ENCODE measurements around the gene ZDHHC5.
"Not testable (repeated sequence)": the region's sequence is repeated elsewhere in the genome, so short reads cannot be mapped to it uniquely, and the experiment has no call there.

The ZDHHC5 gene

GRCh38 chr11:57667117-57667735, 688 bp upstream of the ZDHHC5 start:
- DNase-seq: peak; percentile 100

- no peak for DNase-seq
These were observed 494 bp downstream of the ZDHHC5 start for GRCh38 chr11:57668434-57668782.

GRCh38 chr11:57674251-57674650, 6.3 kb downstream of the ZDHHC5 start:
- DNase-seq: no peak

- no peak for DNase-seq
These were observed 7.4 kb downstream of the ZDHHC5 start for GRCh38 chr11:57675176-57675941.

- DNase-seq: no peak
These were observed 11.5 kb downstream of the ZDHHC5 start for GRCh38 chr11:57679396-57679795.

- no peak for DNase-seq
These were observed 12.6 kb downstream of the ZDHHC5 start for GRCh38 chr11:57680552-57680874.

GRCh38 chr11:57681168-57681567, 13.3 kb downstream of the ZDHHC5 start:
- no peak for DNase-seq

- not testable (repeated sequence) for DNase-seq
These were observed 22.6 kb downstream of the ZDHHC5 start for GRCh38 chr11:57690474-57690873.

- no peak for DNase-seq
These were observed 31.0 kb downstream of the ZDHHC5 start for GRCh38 chr11:57698843-57699365.

- no peak for DNase-seq
These were observed 31.9 kb downstream of the ZDHHC5 start for GRCh38 chr11:57699813-57700212.

- no peak for DNase-seq
These were observed 32.5 kb downstream of the ZDHHC5 start for GRCh38 chr11:57700425-57700824.

- no peak for DNase-seq
These were observed 35.4 kb downstream of the ZDHHC5 start for GRCh38 chr11:57703341-57703740.

- no peak for DNase-seq
These were observed 37.0 kb downstream of the ZDHHC5 start for GRCh38 chr11:57704932-57705331.

- DNase-seq: not testable (repeated sequence)
These were observed 37.5 kb downstream of the ZDHHC5 start for GRCh38 chr11:57705432-57705831.

GRCh38 chr11:57709802-57710367, 42.0 kb downstream of the ZDHHC5 start:
- no peak for DNase-seq

GRCh38 chr11:57711414-57712255, 43.7 kb downstream of the ZDHHC5 start, which contains the start of gene MED19:
Gene MED19 (minus strand): TSS chr11:57712215. CDS start chr11:57712179, 36 bp downstream.
- DNase-seq: peak; percentile 61

GRCh38 chr11:57712256-57713150, 44.6 kb downstream of the ZDHHC5 start, which contains the start of gene TMX2:
Gene TMX2 (plus strand): TSS chr11:57712593. CDS start chr11:57712619, 26 bp downstream.
- peak; percentile 99 for DNase-seq

GRCh38 chr11:57713835-57714234, 45.9 kb downstream of the ZDHHC5 start:
- DNase-seq: no peak

- not testable (repeated sequence) for DNase-seq
These were observed 48.8 kb downstream of the ZDHHC5 start for GRCh38 chr11:57716726-57717125.

- no peak for DNase-seq
These were observed 59.3 kb downstream of the ZDHHC5 start for GRCh38 chr11:57727185-57727584.

GRCh38 chr11:57728829-57729228, 60.9 kb downstream of the ZDHHC5 start:
- no peak for DNase-seq

- DNase-seq: no peak
These were observed 61.6 kb downstream of the ZDHHC5 start for GRCh38 chr11:57729479-57729878.
